A673 (cell line): ENCODE results near the gene HOXD3. TPM values are rescaled to one million over a fixed set of nuclear protein-coding genes. Genes with fewer than 3 reads are reported as not detected.
A peak's percentile ranks its signal among the peaks of the same experiment; 100 is the strongest.

Experiments used
- BruUV-seq: library from RNA; stranded (reverse); fragments of 400-500 nt; replicated peaks from 2 replicates; lab custom pipeline; 2021; lab: Mats Ljungman, UMichigan
- CTCF ChIA-PET: fragments of 300-600 bp; sonication (Branson Sonifier 250); formaldehyde crosslinking; loops from one replicate; lab custom pipeline; 2022; ENCODE audit warnings: antibody characterized with exemption; lab: Charles Lee
- POLR2A ChIA-PET: fragments of 300-600 bp; sonication (Branson Sonifier 250); formaldehyde crosslinking; loops from one replicate; lab custom pipeline; 2022; ENCODE audit warnings: antibody characterized with exemption; ENCODE audit not compliant: low non-redundant PET; lab: Charles Lee
- DNase-seq: peaks from one replicate; pipeline ENCODE4 v3.0.0-alpha.2; 2015; ENCODE audit warnings: low spot score
- H3K27ac ChIP-seq: fragments of 200-600 bp; sonication (generic); 2 replicates; pipeline ENCODE4 v1.5.1; 2016; ENCODE audit warnings: mixed run types, low read depth, mild to moderate bottlenecking, mixed read lengths, antibody characterized with exemption, low read length; ENCODE audit not compliant: poor library complexity, severe bottlenecking
- H3K27me3 ChIP-seq: fragments of 200-600 bp; sonication (generic); replicated peaks from 2 replicates; pipeline ENCODE4 v1.6.1; 2017; ENCODE audit warnings: mixed run types, low read depth, mild to moderate bottlenecking, mixed read lengths, antibody characterized with exemption, low read length; ENCODE audit not compliant: insufficient read depth, poor library complexity
- H3K36me3 ChIP-seq: fragments of 200-600 bp; sonication (generic); 2 replicates; pipeline ENCODE4 v1.6.1; 2016; ENCODE audit warnings: mixed run types, mild to moderate bottlenecking, mixed read lengths, antibody characterized with exemption, low read length; ENCODE audit not compliant: insufficient read depth, poor library complexity, severe bottlenecking
- H3K4me1 ChIP-seq: fragments of 200-600 bp; sonication (generic); 2 replicates; pipeline ENCODE4 v1.6.1; 2017; ENCODE audit warnings: mixed run types, mild to moderate bottlenecking, mixed read lengths, antibody characterized with exemption, low read length; ENCODE audit not compliant: insufficient read depth, poor library complexity, severe bottlenecking
- H3K4me3 ChIP-seq: fragments of 200-600 bp; sonication (generic); 2 replicates; pipeline ENCODE4 v1.5.1; 2016; ENCODE audit warnings: low read depth, mixed run types, mild to moderate bottlenecking, mixed read lengths, low read length; ENCODE audit not compliant: poor library complexity, severe bottlenecking
- H3K9me3 ChIP-seq: fragments of 200-600 bp; sonication (generic); 2 replicates; pipeline ENCODE4 v1.6.1; 2016; ENCODE audit warnings: mixed run types, low read depth, mild to moderate bottlenecking, mixed read lengths, antibody characterized with exemption, low read length; ENCODE audit not compliant: poor library complexity, severe bottlenecking
- CTCF ChIP-seq: fragments of 300-800, 200-600 bp; sonication (generic); conservative IDR thresholded peaks from 2 replicates; pipeline ENCODE4 v1.5.1; 2017; ENCODE audit warnings: low read depth, mild to moderate bottlenecking, antibody characterized with exemption, low read length, moderate library complexity, mixed read lengths
- EZH2 ChIP-seq: fragments of 200-600 bp; sonication (generic); IDR thresholded peaks from 2 replicates; pipeline ENCODE4 v1.6.1; 2017; ENCODE audit warnings: borderline replicate concordance, low read depth, mild to moderate bottlenecking, mixed read lengths, antibody characterized with exemption, low read length; ENCODE audit not compliant: poor library complexity, severe bottlenecking
- intact Hi-C: fragments of 100-400 bp; cut with micrococcal nuclease; formaldehyde crosslinking; loops from one replicate; pipeline ENCODE4 v1.10.0; 2022; ENCODE audit not compliant: unreplicated experiment
- total RNA-seq: library from RNA; stranded (reverse); gene quantifications from 2 replicates; pipeline ENCODE4 v1.2.3, GENCODE V29; 2021

Gene HOXD3
- total RNA-seq, 1 experiment from 2014 or later, result 41.3 TPM

- Histone ChIP-seq H3K9me3 (no peaks in the 10 kb centered on the region), H3K4me3 (no peak overlapping the region), H3K27ac (no peak overlapping the region), H3K4me1 (peaks cover 37% of the 10 kb centered on the region), H3K36me3 (no peaks in the 10 kb centered on the region), H3K27me3 (no peaks in the 10 kb centered on the region)
- ChIA-PET POLR2A (no interaction called here), CTCF (interaction anchor here (0.9 kb wide), 1 partner anchor 284 kb away, joined by 3 read pairs; no protein-coding TSS in a partner anchor)
- intact Hi-C loops, result no loop called here
- BruUV-seq, result no TSS peak
- DNase-seq, result no peak
- TF ChIP-seq CTCF, result no peak
- no peak for TF ChIP-seq EZH2
These were observed 14.4 kb downstream of the HOXD3 start for GRCh38 chr2:176171351-176172006.

- Histone ChIP-seq H3K27me3 (no peaks in the 10 kb centered on the region), H3K4me1 (peaks cover 37% of the 10 kb centered on the region), H3K9me3 (no peaks in the 10 kb centered on the region), H3K4me3 (no peak overlapping the region), H3K27ac (no peak overlapping the region), H3K36me3 (no peaks in the 10 kb centered on the region)
- ChIA-PET POLR2A (interaction anchor here (0.6 kb wide), 1 partner anchor 934 kb away, joined by 5 read pairs; no protein-coding TSS in a partner anchor), CTCF (interaction anchor here (0.9 kb wide), 1 partner anchor 283 kb away, joined by 3 read pairs; no protein-coding TSS in a partner anchor)
- intact Hi-C loops, result no loop called here
- BruUV-seq, result no TSS peak
- TF ChIP-seq EZH2 (no peak), CTCF (no peak)
- DNase-seq, result no peak
These were observed 15.1 kb downstream of the HOXD3 start for GRCh38 chr2:176172007-176172894.

- Histone ChIP-seq H3K4me1 (peaks cover 37% of the 10 kb centered on the region), H3K27me3 (no peaks in the 10 kb centered on the region), H3K4me3 (no peak overlapping the region), H3K36me3 (no peaks in the 10 kb centered on the region), H3K27ac (no peak overlapping the region), H3K9me3 (no peaks in the 10 kb centered on the region)
- POLR2A ChIA-PET, result interaction anchor here (0.6 kb wide), 1 partner anchor 935 kb away, joined by 5 read pairs; no protein-coding TSS in a partner anchor
- TF ChIP-seq CTCF (no peak), EZH2 (no peak)
- intact Hi-C loops, result no loop called here
- DNase-seq, result no peak
- CTCF ChIA-PET, result no interaction called here
- BruUV-seq, result TSS peak; percentile 39
These were observed 15.9 kb downstream of the HOXD3 start for GRCh38 chr2:176172895-176173566.
